GM18517 (cell line): ENCODE measurements around the gene R3HDM2.
A peak's percentile ranks its signal among the peaks of the same experiment; 100 is the strongest.

Experiments
- ATAC-seq: cut with Tn5 transposase; IDR thresholded peaks from one replicate; pipeline ENCODE4 v1.9.1; 2021; ENCODE audit warnings: mild to moderate bottlenecking, moderate library complexity; ENCODE audit not compliant: unreplicated experiment

The R3HDM2 gene

DNA sequence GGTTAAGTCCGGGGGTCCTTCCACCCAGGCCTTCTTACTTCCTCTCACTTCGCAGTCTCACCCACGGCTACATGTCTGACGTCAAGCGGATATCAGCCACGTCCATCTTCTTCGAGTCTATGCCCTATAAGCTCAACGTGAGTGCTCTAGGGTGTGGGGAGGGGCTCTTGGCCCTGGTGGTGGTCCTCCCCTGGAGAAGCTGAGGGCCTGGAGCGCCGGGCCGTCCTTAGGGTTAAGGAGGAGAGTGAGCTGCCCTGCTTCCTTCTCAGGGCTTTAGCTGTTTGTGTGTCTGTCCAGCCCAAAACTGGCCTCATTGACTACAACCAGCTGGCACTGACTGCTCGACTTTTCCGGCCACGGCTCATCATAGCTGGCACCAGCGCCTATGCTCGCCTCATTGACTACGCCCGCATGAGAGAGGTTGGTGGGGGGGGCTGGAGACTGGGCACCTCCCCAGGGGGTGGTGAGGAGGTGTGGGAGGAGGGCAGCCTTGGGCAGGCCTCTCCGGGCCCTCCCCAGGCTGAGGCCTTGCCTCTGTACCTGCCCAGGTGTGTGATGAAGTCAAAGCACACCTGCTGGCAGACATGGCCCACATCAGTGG is 198.6 kb downstream of the R3HDM2 start:
- no peak for ATAC-seq

DNA sequence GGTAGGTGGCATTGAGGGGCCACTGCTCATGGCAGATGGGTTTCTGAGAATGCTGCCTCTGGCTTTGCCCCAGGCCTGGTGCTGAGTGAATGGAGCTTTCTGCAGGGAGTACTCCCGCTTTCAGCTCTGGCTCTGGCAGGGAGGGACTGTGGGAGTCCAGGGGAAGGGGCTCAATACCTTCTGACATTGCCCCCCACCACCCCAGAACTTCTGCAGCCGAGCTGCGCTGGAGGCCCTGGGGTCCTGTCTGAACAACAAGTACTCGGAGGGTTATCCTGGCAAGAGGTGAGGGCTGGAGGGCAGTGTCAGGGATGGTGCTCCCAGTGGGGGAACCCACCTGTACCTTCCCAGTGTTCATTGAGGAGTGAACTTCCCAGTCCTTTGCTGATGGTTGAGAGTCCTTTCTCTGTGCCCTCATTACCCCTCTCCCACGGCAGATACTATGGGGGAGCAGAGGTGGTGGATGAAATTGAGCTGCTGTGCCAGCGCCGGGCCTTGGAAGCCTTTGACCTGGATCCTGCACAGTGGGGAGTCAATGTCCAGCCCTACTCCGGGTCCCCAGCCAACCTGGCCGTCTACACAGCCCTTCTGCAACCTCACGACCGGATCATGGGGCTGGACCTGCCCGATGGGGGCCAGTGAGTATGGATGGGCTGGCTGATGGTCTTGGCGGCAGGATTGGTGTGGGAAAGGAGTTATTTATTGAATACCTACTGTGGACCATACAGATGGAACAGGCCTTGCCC is 199.4 kb downstream of the R3HDM2 start:
- ATAC-seq: no peak

DNA sequence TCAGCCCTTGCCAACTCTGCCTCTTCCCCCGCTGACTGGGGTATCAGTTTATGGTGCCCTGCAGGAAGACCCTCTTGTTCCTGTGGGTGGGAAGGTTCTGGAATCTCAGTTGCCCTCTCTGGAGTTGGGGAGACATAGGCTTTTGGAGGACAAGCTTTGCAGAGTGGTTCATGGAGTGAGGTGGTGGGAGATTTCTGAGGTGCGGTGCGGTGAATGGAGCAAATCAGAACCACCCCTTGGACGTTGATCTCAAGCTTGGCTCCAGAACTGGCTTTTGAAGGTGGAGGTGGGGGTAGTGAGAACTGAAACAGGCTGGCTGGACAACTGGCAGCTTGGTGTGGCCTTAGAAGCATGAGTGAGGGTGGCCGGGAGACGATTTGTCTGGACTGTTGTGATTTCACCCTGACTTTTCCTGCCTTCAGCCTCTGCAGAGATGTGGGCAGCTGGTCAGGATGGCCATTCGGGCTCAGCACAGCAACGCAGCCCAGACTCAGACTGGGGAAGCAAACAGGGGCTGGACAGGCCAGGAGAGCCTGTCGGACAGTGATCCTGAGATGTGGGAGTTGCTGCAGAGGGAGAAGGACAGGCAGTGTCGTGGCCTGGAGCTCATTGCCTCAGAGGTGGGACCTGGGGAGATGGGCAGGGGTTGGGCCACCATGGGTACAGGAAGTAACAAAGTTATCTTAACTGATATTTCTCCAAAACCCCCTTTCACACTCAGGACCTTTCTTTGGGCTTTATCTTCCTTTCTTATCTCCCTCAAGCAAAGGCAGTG is 200.3 kb downstream of the R3HDM2 start:
- no peak for ATAC-seq

DNA sequence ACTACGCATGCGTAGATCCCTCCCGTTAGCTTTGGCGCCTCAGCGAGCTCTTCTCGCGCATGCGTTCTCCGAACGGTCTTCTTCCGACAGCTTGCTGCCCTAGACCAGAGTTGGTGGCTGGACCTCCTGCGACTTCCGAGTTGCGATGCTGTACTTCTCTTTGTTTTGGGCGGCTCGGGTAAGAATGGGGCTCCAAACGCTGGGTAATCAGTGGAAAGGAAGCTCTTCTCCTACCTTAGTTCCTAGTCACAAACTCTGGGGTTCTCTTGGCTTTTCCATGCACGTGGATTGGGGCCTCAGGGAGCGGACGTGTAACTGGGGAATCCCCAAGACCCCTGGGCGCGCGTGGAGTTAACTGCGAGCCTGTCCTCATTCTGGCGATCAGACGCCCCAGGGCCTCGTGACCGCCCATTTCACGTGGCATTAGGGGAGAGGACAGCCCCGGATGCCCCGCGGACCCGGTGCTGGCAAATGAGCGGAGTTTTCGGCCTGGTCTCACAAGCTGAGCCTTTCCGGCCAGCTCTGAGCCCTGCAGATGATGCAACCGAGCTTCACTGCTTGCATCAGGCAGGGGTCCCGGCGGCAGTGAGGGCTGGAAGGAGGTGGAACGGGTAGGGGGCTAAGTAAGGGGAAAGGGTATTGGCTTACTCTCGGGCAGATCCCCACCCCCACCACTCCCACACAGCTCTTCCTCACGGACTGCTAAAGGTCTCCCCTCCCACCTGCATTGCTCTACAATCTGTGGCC is 201.0 kb downstream of the R3HDM2 start, which contains the start of gene SHMT2:
Gene SHMT2 (plus strand): TSS at position 78 of the 747 bp plus-strand sequence. CDS start 68 bp downstream, at position 146.
- peak; percentile 59 for ATAC-seq

DNA sequence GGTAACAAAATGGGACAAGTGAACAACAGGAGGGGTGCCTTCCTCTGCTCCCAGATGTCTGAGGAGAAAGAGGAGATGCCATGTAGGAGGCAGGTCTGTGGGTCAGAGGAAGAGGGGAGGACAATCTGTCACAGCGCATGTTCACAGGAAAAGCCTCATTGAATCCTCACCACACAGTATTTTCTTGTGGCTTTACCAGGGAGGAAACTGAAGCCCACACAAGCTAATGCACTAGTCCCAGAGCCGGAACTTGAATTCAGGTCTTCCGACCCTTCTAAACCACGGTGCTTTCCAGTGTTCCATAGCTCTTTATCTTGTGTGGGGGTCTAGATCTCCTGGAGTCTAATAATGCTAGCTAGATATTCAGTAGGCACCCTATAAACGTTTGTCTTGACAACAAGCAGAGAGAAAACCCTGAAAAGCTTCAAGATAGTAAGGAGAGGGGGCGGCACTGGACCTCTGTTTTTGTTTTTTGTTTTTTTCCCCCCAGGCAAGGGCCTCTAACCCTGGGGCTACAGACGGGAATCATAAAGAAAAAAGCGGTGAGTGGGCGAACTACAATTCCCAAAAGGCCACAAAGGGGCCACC is 201.7 kb downstream of the R3HDM2 start:
- ATAC-seq: no peak

DNA sequence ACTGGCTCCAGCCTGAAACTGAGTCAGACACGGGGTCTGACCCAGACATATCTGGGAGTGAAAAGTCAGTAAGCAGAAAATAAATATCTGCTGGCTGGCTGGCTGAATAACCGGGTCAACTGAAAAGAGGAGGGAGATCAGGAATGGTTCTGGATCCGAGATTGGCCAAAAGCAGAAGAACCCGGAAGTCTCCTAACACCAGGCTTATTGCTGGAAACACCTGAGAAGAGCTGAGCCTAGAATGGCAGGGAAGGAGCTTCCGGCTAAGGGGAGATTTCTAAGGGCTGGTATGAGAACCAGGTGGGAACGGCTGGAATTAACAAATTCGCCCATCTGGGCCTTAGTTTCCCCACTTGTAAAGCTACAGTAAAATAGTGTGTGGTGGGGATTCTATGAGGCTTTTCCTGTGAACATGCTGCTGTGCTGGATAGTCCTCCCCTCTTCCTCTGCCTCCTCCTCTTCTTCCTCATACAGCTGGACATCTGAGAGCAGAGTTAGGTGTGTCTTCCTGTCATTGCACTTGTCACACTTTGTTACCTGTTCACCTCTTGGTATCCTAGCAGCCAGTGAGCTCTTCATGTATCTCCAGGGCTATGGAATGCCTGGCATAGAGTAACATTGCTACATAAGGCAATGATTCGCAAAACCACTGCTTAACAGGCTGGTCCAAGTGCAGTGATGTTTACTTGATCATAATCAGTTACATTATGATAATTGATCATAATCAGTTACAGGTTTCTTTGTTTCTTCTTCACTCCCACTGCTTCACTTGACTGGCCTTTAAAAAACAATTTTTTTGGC is 203.3 kb downstream of the R3HDM2 start:
- no peak for ATAC-seq

DNA sequence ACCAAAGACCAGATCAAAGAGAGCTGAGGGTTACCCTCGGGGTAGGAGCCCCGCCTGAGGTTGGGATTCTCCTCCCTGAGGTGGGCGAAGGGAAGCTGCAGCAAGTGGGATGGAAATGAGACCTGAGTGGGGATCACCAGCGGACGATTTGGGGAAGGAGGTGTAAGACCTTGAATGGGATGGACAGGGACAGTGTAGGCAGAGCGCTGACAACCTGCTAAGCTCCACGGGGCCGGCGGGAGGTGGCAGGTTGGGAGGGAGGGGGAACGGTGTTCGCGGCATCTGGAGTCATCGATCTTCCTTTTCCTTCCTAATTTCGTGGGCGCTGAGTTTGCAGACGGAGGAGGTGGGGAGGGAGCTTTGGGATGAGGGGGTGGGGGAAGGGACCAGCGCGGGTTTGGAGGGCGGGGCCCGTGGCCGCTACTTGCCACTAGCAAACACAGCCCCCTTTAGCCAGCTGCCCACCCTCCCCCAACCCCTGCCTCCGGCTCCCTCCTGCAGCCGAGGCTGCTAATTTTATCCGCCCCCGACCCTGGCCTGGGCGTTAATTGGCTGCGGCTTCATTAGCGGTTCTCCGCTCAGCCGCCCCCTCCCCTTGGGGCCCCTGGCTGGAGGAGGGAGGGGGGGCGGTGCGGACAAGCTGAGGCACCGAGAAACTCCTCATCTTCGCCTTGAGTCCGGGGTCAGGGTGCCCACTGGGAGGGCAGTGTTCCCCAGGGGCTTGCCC is 204.1 kb downstream of the R3HDM2 start:
- ATAC-seq: no peak

DNA sequence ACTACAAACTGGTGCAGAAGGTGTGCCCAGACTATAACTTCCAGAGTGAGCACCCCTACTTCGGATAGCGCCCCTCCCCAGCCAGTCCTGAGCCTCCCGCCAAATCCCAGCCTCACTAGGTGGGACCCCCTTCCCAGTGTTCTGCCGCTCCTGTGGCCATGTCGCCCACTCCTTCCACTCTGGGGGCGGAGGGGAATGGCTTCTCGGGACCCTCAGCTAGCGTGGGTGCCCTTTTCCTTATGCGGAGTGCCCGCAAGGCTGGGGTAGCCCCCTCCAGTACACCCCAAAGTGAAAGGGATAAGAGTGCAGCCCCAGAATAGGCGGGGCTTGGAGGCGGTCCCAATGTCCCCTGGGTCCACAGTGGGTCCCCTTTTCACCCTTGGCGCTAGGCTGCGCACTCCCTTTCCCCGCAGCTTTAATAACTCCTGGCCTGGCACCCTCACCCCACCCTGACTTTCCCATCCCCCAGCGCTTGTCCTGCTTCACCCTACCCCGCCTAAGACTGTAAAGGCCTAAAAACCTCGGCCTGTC is 205.1 kb downstream of the R3HDM2 start:
- no peak for ATAC-seq

DNA sequence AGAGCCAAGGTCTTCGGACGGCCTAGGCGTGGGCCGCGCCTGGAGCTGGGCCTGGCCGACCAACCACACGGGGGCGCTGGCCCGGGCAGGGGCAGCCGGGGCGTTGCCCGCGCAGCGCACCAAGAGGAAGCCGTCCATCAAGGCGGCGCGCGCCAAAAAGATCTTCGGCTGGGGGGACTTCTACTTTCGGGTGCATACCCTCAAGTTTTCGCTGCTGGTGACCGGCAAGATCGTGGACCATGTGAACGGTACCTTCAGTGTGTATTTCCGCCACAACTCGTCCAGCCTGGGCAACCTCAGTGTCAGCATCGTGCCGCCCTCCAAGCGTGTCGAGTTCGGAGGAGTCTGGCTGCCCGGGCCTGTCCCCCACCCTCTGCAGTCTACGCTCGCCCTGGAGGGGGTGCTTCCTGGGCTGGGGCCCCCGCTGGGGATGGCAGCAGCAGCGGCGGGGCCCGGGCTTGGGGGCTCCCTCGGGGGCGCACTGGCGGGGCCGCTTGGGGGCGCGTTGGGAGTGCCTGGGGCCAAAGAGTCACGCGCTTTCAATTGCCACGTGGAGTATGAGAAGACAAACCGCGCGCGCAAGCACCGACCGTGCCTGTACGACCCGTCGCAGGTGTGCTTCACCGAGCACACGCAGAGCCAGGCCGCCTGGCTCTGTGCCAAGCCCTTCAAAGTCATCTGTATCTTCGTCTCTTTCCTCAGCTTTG is 205.7 kb downstream of the R3HDM2 start:
- no peak for ATAC-seq

DNA sequence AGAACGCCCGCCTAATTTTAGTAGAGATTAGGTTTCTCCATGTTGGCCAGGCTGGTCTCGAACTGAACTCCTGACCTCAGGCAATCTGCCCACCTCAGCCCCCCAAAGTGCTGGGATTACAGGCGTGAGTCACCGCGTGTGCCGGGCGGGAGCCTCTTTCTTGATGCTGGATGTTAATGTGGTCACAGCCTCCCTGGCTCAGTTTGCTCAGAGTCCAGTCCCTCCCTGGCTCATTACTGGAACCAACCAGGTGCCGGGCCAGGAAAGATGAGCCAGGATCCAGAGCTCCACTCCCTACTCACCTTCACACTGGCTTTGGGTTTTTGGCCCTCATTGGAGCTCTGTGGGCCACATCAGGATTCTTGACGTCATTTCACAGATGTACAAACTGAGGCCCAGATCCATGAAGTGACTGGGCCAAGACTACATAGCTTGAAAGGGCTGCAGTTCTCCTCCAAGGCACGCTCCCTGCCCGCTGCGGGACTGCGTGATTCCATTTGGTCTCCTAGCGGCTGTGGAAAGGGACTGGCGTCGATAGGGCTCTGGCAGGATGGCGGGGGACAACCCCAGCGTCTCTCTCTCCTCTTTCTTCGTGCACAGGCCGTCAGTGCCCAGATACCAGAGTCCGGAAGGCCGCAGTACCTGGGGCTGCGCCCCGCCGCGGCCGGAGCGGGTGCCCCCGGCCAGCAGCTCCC is 206.4 kb downstream of the R3HDM2 start:
- no peak for ATAC-seq

DNA sequence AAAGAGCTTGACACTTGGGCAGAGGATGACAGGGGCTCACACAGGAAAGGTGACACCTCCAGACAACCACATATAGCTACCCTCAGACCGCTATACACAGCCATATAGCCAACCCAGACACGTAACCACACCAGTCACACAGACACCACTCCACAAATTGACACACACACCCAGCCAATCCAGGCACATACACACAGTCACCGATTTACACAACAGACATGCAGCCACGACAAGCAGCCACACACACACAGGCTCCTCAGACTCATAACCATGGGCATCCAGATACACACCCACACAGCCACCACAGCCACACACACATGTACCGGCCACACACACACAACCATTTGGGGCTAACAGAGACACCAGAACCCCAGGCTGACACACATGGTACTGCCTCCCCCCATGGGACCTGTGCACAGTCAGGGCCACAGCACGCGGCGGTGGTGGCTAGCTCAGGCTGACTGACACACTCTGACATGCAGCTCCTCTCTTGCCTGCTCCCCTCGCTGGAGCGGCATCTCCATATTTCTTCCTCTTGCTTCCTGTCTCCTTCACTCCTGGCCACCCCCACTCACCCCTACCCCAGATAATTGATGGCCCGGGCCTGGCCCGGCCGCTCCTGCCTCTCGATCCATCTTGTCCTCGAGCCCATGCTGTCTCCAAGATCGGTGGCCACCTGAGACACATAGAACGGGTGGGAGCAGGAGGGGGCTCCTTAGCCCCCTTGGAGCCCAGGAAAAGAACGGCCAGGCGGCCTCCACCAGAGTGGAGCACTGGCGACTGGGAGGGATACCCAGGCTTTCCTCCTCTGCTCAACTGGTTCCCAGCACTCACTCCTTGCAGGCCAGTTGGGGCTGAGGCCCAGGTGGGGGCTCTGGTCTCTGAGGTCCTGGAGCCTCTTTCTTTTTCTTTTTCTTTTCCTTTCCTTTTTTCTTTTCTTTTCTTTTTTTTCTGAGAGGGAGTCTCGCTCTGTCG is 207.4 kb downstream of the R3HDM2 start:
- ATAC-seq: no peak

DNA sequence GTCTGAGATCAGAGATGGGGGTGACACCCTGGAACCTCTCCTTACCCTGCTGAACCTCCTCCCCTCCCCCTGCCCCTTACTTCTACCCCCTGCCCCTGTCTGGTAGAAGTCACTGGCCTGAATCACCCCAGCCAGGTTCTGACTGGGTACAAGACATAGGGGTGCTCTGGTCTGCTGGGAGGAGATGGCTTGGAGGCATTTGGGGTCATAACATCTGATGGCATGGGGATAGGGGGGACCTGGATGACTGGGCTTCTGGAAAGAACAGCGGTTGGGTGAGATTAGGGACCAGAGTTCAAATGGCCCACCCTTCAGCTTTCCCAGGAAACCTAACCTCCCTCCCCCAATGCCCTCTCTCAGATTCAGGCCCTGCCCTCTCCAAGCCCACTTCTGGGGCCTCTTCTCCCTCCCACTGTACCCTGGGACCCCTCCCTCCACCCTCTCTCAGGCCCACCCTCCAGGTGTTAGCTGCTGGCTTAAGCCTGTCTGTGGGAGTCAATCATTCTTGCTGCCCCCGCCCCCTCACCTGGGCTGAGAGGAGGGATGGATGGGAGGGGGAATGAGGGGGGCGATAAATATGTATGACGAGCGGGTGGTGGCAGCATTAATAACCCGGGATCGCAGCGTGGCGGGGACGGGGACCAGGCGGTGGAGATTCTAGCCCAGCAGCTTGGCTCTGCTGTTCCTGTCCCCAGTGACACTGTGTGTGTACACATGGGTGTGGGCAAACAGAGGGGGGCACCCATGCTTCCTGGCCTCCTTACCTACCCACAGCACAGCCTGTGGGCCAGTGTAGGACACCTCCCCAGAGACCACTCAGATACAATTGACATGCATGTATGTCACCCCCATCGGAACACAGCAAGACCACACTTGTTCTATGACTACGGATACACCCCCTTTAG is 208.3 kb downstream of the R3HDM2 start:
- ATAC-seq: no peak

DNA sequence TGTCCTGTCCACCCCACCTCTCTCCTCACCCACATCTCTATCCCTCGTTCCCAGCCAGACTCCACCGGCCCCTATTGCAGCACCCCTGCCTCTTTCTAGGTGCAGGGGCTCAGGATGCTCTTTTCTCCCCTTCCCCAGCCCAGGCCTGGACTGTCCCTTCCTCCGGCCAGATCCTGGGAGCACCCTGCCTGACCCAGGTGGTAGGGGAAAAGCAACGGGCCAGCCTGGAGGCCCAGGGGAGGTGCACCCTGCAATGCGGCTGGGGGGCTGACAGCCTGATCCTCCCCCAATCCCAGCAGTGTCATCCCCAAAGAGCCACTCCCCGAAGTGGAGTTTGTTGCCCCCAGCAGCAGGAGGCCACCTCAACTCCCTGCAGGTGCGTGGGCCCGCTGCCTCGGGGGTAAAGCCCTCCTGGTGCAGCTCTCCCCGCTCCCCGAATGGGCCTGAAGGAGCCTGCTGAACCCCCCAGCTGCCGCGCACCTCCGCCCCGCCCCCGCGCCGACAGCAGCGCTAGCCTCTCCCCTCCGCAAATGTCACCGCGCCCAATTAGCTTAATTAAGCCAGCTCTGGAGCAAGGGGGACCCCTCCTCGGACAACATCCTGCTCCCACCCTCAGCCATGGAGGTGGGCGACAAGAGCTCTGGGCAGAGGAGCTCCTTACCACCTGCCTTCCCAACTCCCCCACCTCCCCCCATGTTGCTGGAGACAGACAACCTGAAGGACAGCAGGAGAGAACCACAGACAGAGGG is 209.5 kb downstream of the R3HDM2 start:
- ATAC-seq: no peak

DNA sequence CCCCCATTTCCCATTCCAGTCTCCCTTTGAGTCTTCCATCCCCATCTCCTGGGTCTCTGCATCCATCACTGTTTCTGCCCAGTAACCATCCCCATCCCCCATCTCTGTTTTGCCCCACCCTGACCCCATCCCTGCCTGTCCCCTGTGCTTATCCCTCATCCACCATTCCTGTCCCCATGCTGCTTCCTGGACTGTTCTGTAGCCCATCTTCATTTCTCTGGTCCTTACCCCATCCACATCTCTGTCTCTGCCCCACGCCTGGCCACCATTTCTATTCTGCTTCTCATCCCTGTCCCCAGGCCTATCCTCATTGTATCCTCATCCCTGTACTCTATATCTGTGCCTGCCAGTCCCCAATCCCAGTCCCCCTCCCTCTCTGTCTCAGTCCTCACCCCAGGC is 210.1 kb downstream of the R3HDM2 start:
- no peak for ATAC-seq
